ENCODE measurements around the gene ARHGEF17. TPM values are rescaled to one million over a fixed set of nuclear protein-coding genes. Genes with fewer than 3 reads are reported as not detected.

Gene ARHGEF17
- total and polyA plus RNA-seq, 10 donors, result 5.1 to 48.5 (median 29.0) TPM

DNA sequence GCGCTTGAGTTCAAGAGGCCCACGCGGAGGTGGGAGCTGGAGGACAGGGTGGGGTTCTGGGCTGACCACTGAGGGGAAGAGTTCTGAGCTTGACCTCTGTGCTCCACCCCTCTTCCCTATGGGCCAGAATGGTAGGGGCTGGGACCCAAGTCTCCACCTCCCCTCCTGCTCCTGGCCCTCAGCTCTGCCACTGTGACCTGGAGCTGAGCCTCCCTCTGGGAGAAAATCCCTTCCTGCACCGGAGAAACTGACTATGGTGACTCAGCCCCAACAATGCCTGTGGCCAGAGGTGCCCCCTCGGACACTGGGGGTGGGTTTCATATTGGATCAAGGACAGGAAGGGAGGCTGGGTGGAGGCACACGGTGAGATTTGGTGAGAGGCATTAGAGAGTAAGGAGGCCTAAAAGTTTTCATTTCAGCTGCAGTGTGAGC is 91.1 kb downstream of the ARHGEF17 start:
- intact Hi-C loops (cut with DNase I; ENCODE audit: low total_unique reads), result no loop called here
- DNase-seq, result no peak
- Histone ChIP-seq H3K4me1 (peaks cover 0 to 13% (median 3%) of the 10 kb centered on the region in 6 donors), H3K9me3 (no peaks in the 10 kb centered on the region), H3K27me3 (replicated peaks in 1 of 7) (no peaks in the 10 kb centered on the region), H3K36me3 (peaks cover 0 to 78% (median 42%) of the 10 kb centered on the region in 6 donors), H3K4me3 (no peak overlapping the region), H3K27ac (peak overlapping the region in 1 of 8 donors; percentile 33)
- WGBS, 5 donors, result 56 to 82% (median 75%) methylated on average over 6 of the region's 6 CpGs
- no peak for TF ChIP-seq POLR2AphosphoS5 (IDR thresholded peaks at IDR 0.05)

DNA sequence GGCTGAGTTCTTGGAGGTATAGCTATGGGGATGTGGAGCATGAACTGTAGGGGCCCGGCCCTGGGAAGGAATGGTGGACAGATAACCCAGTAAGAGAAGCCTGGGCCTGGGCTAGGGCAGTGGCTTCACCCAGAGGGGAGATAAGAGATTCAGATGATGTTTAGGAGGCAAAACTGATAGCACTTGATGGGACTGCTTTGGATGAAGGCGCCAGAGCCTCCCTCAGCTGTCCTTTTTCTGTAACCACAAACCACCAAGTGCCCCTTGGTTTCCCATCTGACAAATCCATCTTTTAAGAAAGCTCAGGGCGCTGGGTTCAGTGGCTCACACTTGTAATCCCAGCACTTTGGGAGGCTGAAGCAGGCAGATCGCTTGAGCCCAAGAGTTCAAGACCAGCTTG is 91.6 kb downstream of the ARHGEF17 start:
- no peaks in the 10 kb centered on the region for H3K27me3 ChIP-seq (replicated peaks in 1 of 7)
- intact Hi-C loops (cut with DNase I; ENCODE audit: low total_unique reads), result no loop called here
- 59 to 74% (median 67%) methylated on average over 4 of the region's 4 CpGs for WGBS, 5 donors
- no peaks in the 10 kb centered on the region for H3K9me3 ChIP-seq
- H3K4me3 ChIP-seq, result no peak overlapping the region
- peaks cover 0 to 76% (median 38%) of the 10 kb centered on the region in 6 donors for H3K36me3 ChIP-seq
- no peak for TF ChIP-seq POLR2AphosphoS5 (IDR thresholded peaks at IDR 0.05)
- TF ChIP-seq, protein P1, sequence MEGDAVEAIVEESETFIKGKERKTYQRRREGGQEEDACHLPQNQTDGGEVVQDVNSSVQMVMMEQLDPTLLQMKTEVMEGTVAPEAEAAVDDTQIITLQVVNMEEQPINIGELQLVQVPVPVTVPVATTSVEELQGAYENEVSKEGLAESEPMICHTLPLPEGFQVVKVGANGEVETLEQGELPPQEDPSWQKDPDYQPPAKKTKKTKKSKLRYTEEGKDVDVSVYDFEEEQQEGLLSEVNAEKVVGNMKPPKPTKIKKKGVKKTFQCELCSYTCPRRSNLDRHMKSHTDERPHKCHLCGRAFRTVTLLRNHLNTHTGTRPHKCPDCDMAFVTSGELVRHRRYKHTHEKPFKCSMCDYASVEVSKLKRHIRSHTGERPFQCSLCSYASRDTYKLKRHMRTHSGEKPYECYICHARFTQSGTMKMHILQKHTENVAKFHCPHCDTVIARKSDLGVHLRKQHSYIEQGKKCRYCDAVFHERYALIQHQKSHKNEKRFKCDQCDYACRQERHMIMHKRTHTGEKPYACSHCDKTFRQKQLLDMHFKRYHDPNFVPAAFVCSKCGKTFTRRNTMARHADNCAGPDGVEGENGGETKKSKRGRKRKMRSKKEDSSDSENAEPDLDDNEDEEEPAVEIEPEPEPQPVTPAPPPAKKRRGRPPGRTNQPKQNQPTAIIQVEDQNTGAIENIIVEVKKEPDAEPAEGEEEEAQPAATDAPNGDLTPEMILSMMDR (IDR thresholded peaks at IDR 0.05 in 8 of 11, conservative IDR thresholded peaks at IDR 0.05 in 3 of 11), result no peak
- no peak for TF ChIP-seq POLR2A (IDR thresholded peaks at IDR 0.05)
- H3K27ac ChIP-seq, result peak overlapping the region in 1 of 8 donors; percentile 33
- DNase-seq, result no peak
- peaks cover 0 to 17% (median 6%) of the 10 kb centered on the region in 6 donors for H3K4me1 ChIP-seq

DNA sequence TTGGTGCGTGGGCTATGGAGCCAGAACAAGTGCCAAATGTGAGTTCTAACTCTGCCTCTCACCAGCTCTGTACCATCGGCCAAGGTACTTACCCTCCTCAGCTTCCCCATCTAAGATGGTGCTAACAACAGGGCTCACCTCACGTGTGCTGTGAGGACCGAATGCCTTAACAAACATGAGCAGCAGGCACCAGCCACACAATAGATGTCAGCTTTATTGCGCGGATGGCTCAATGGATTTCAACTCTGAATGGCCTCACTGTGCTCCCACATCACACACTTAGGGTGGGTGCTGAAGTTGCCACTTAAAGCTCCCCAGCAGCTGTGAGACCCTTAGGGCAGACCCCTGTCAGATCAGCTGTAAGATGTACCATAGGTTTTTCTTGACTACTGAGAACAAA is 92.2 kb downstream of the ARHGEF17 start:
- peaks cover 0 to 76% (median 33%) of the 10 kb centered on the region in 6 donors for H3K36me3 ChIP-seq
- peak overlapping the region in 1 of 8 donors; percentile 27 for H3K27ac ChIP-seq
- H3K4me3 ChIP-seq, result no peak overlapping the region
- no peak for TF ChIP-seq POLR2A (IDR thresholded peaks at IDR 0.05)
- peak in 1 of 3 donors; percentile 50 for TF ChIP-seq POLR2AphosphoS5 (IDR thresholded peaks at IDR 0.05)
- intact Hi-C loops (cut with DNase I; ENCODE audit: low total_unique reads), result no loop called here
- no peaks in the 10 kb centered on the region for H3K27me3 ChIP-seq (replicated peaks in 1 of 7)
- H3K4me1 ChIP-seq, result peaks cover 0 to 20% (median 7%) of the 10 kb centered on the region in 6 donors
- WGBS, 5 donors, result 93 to 96% (median 95%) methylated on average over 6 of the region's 6 CpGs
- H3K9me3 ChIP-seq, result no peaks in the 10 kb centered on the region
- DNase-seq, result no peak

DNA sequence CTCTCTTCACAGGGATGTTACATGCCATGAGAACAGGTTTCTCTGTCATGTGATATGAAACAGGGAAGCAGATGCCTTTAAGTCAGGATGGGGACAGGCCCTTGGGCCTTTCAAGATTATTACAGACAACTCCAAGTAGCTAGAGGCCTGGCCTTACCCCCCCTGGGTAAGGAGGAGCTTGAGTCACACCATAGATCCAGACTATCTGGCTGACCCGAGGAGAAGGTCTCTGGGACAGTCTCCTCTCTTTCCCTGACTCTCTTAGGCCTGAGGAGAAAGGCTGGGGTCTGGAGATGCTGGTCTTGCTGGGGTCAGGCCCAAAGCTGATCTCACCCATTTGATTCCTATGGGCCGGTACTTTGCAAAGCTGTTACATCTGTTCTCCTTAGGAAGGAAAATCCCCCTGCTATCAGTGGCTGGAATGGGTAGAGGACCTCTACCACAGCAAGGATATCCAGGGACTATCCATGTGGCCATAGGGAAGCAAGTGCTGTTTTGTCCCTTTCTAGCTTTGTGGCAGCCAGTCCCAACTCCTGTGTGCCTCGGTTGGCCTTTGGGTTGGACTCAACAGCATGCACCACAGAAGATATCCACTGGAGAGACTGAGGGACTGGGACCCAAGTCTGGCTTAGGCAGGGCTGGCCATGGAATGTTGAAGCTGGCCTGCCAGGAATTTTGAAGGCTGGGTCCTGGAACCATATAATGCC is 93.3 kb downstream of the ARHGEF17 start:
- no peak for DNase-seq
- Histone ChIP-seq H3K4me3 (no peak overlapping the region), H3K27me3 (replicated peaks in 1 of 7) (no peaks in the 10 kb centered on the region), H3K27ac (no peak overlapping the region), H3K36me3 (peaks cover 0 to 76% (median 29%) of the 10 kb centered on the region in 6 donors), H3K9me3 (no peaks in the 10 kb centered on the region), H3K4me1 (peaks cover 0 to 26% (median 7%) of the 10 kb centered on the region in 6 donors)
- 82 to 92% (median 87%) methylated on average over 2 to 3 of the region's 3 CpGs for WGBS, 5 donors
- peak in 1 of 3 donors; percentile 12 for TF ChIP-seq POLR2AphosphoS5 (IDR thresholded peaks at IDR 0.05)
- TF ChIP-seq POLR2A (IDR thresholded peaks at IDR 0.05), result no peak
- TF ChIP-seq, protein P1 (IDR thresholded peaks at IDR 0.05 in 8 of 11, conservative IDR thresholded peaks at IDR 0.05 in 3 of 11), result no peak
- intact Hi-C loops (cut with DNase I; ENCODE audit: low total_unique reads), result no loop called here

Data from spleen (tissue), 11 donors.